ENCODE measurements around the gene C1orf216. TPM values are rescaled to one million over a fixed set of nuclear protein-coding genes. Genes with fewer than 3 reads are reported as not detected.

The C1orf216 gene
- total RNA-seq, 1 donor, result 25.3 TPM

- Histone ChIP-seq H3K27me3 (ENCODE audit: insufficient read depth, low read length) (no peaks in the 10 kb centered on the region), H4K20me1 (ENCODE audit: insufficient read depth, low read length) (no peaks in the 10 kb centered on the region), H3K4me3 (ENCODE audit: insufficient read depth, low read length) (no peak overlapping the region), H3K36me3 (ENCODE audit: insufficient read depth, low read length) (peaks cover 4% of the 10 kb centered on the region), H3K27ac (ENCODE audit: low read depth, low read length) (no peak overlapping the region), H3K4me1 (ENCODE audit: insufficient read depth, low read length) (no peaks in the 10 kb centered on the region), H2AFZ (ENCODE audit: low read length) (no peak overlapping the region), H3K79me2 (ENCODE audit: insufficient read depth, low read length) (no peaks in the 10 kb centered on the region), H3K4me2 (ENCODE audit: insufficient read depth, low read length) (no peak overlapping the region), H3K9me3 (ENCODE audit: low read depth, low read length) (no peaks in the 10 kb centered on the region)
- no peak for TF ChIP-seq CTCF (IDR thresholded peaks at IDR 0.05; ENCODE audit: extremely low read depth, low read depth, low read length)
- DNase-seq (ENCODE audit: insufficient read length, low spot score, missing footprints), result no peak
Measured at GRCh38 chr1:35756064-35756463, 37.4 kb upstream of the C1orf216 start.

- Histone ChIP-seq H3K79me2 (ENCODE audit: insufficient read depth, low read length) (no peaks in the 10 kb centered on the region), H3K27ac (ENCODE audit: low read depth, low read length) (no peak overlapping the region), H3K36me3 (ENCODE audit: insufficient read depth, low read length) (peaks cover 4% of the 10 kb centered on the region), H4K20me1 (ENCODE audit: insufficient read depth, low read length) (no peaks in the 10 kb centered on the region), H2AFZ (ENCODE audit: low read length) (peak overlapping the region; percentile 79), H3K4me2 (ENCODE audit: insufficient read depth, low read length) (no peak overlapping the region), H3K4me3 (ENCODE audit: insufficient read depth, low read length) (no peak overlapping the region), H3K9me3 (ENCODE audit: low read depth, low read length) (no peaks in the 10 kb centered on the region), H3K4me1 (ENCODE audit: insufficient read depth, low read length) (no peaks in the 10 kb centered on the region), H3K27me3 (ENCODE audit: insufficient read depth, low read length) (no peaks in the 10 kb centered on the region)
- TF ChIP-seq CTCF (IDR thresholded peaks at IDR 0.05; ENCODE audit: extremely low read depth, low read depth, low read length), result no peak
- no peak for DNase-seq (ENCODE audit: insufficient read length, low spot score, missing footprints)
Measured at GRCh38 chr1:35753626-35754260, 35.1 kb upstream of the C1orf216 start.

- Histone ChIP-seq H3K27ac (ENCODE audit: low read depth, low read length) (no peak overlapping the region), H3K27me3 (ENCODE audit: insufficient read depth, low read length) (no peaks in the 10 kb centered on the region), H3K4me1 (ENCODE audit: insufficient read depth, low read length) (no peaks in the 10 kb centered on the region), H3K4me3 (ENCODE audit: insufficient read depth, low read length) (no peak overlapping the region), H3K4me2 (ENCODE audit: insufficient read depth, low read length) (no peak overlapping the region), H4K20me1 (ENCODE audit: insufficient read depth, low read length) (no peaks in the 10 kb centered on the region), H2AFZ (ENCODE audit: low read length) (peak overlapping the region; percentile 80), H3K36me3 (ENCODE audit: insufficient read depth, low read length) (peaks cover 5% of the 10 kb centered on the region), H3K9me3 (ENCODE audit: low read depth, low read length) (no peaks in the 10 kb centered on the region), H3K79me2 (ENCODE audit: insufficient read depth, low read length) (no peaks in the 10 kb centered on the region)
- no peak for TF ChIP-seq CTCF (IDR thresholded peaks at IDR 0.05; ENCODE audit: extremely low read depth, low read depth, low read length)
- no peak for DNase-seq (ENCODE audit: insufficient read length, low spot score, missing footprints)
Measured at GRCh38 chr1:35748326-35748725, 29.6 kb upstream of the C1orf216 start.

GRCh38 chr1:35745124-35745730 is 26.5 kb upstream of the C1orf216 start:
- Histone ChIP-seq H3K9me3 (ENCODE audit: low read depth, low read length) (no peaks in the 10 kb centered on the region), H3K4me1 (ENCODE audit: insufficient read depth, low read length) (no peaks in the 10 kb centered on the region), H2AFZ (ENCODE audit: low read length) (peak overlapping the region; percentile 42), H3K79me2 (ENCODE audit: insufficient read depth, low read length) (no peaks in the 10 kb centered on the region), H3K4me3 (ENCODE audit: insufficient read depth, low read length) (no peak overlapping the region), H4K20me1 (ENCODE audit: insufficient read depth, low read length) (no peaks in the 10 kb centered on the region), H3K36me3 (ENCODE audit: insufficient read depth, low read length) (peaks cover 5% of the 10 kb centered on the region), H3K27ac (ENCODE audit: low read depth, low read length) (no peak overlapping the region), H3K27me3 (ENCODE audit: insufficient read depth, low read length) (no peaks in the 10 kb centered on the region), H3K4me2 (ENCODE audit: insufficient read depth, low read length) (no peak overlapping the region)
- no peak for TF ChIP-seq CTCF (IDR thresholded peaks at IDR 0.05; ENCODE audit: extremely low read depth, low read depth, low read length)
- no peak for DNase-seq (ENCODE audit: insufficient read length, low spot score, missing footprints)

All from osteoblast (primary cell).